Endothelial cell (in vitro differentiated cells): ENCODE measurements around the gene NF1. TPM values are rescaled to one million over a fixed set of nuclear protein-coding genes. Genes with fewer than 3 reads are reported as not detected.

ENCODE experiments used
- DNase-seq: peaks from one replicate; pipeline ENCODE4 v3.0.0; 2021; ENCODE audit warnings: low spot score
- H3K27ac Mint-ChIP-seq: one replicate; pipeline ENCODE4 v1.8.0; 2021; ENCODE audit warnings: mixed read lengths, inconsistent platforms; ENCODE audit not compliant: unreplicated experiment
- H3K27me3 Mint-ChIP-seq: one replicate; pipeline ENCODE4 v1.8.0; 2021; ENCODE audit warnings: mild to moderate bottlenecking, moderate library complexity, mixed read lengths, inconsistent platforms; ENCODE audit not compliant: unreplicated experiment
- H3K36me3 Mint-ChIP-seq: one replicate; pipeline ENCODE4 v1.8.0; 2021; ENCODE audit warnings: mild to moderate bottlenecking, low read depth, mixed read lengths, inconsistent platforms; ENCODE audit not compliant: unreplicated experiment
- H3K4me1 Mint-ChIP-seq: one replicate; pipeline ENCODE4 v1.8.0; 2021; ENCODE audit warnings: mild to moderate bottlenecking, mixed read lengths, inconsistent platforms; ENCODE audit not compliant: unreplicated experiment
- H3K4me3 Mint-ChIP-seq: one replicate; pipeline ENCODE4 v1.8.0; 2021; ENCODE audit warnings: mild to moderate bottlenecking, mixed read lengths, inconsistent platforms; ENCODE audit not compliant: unreplicated experiment
- H3K9me3 Mint-ChIP-seq: one replicate; pipeline ENCODE4 v1.8.0; 2021; ENCODE audit warnings: mixed read lengths, inconsistent platforms; ENCODE audit not compliant: unreplicated experiment
- CTCF ChIP-seq: fragments of 200-600 bp; sonication (generic); IDR thresholded peaks from one replicate; pipeline ENCODE4 v1.5.0; 2021; ENCODE audit warnings: antibody characterized with exemption; ENCODE audit not compliant: unreplicated experiment
- total RNA-seq: library from RNA; stranded (reverse); fragmentation: NEBNext Ultra II Directional; extraction: Animal tissue kit (Norgen Biotek cat#: 25700); gene quantifications from one replicate; pipeline ENCODE4 v1.2.1, GENCODE V29; 2021; ENCODE audit not compliant: unreplicated experiment

Gene NF1
- total RNA-seq, 1 donor from 2014 or later, result 52.7 TPM

GRCh38 chr17:31385428-31386285 is 290.9 kb downstream of the NF1 start:
- Mint-ChIP-seq H3K9me3 (no peaks in the 10 kb centered on the region), H3K27me3 (peaks cover 11% of the 10 kb centered on the region), H3K4me1 (peaks cover 14% of the 10 kb centered on the region), H3K4me3 (no peak overlapping the region), H3K36me3 (peaks cover 4% of the 10 kb centered on the region), H3K27ac (no peak overlapping the region)
- no peak for TF ChIP-seq CTCF
- no peak for DNase-seq

GRCh38 chr17:31386542-31387075 is 291.8 kb downstream of the NF1 start:
- H3K9me3 Mint-ChIP-seq, result no peaks in the 10 kb centered on the region
- DNase-seq, result no peak
- no peak for TF ChIP-seq CTCF
- H3K4me3 Mint-ChIP-seq, result no peak overlapping the region
- H3K27me3 Mint-ChIP-seq, result peaks cover 11% of the 10 kb centered on the region
- peaks cover 14% of the 10 kb centered on the region for H3K4me1 Mint-ChIP-seq
- H3K27ac Mint-ChIP-seq, result no peak overlapping the region
- peaks cover 4% of the 10 kb centered on the region for H3K36me3 Mint-ChIP-seq

- peaks cover 14% of the 10 kb centered on the region for H3K4me1 Mint-ChIP-seq
- H3K4me3 Mint-ChIP-seq, result no peak overlapping the region
- H3K36me3 Mint-ChIP-seq, result peaks cover 4% of the 10 kb centered on the region
- H3K27ac Mint-ChIP-seq, result no peak overlapping the region
- no peak for TF ChIP-seq CTCF
- no peak for DNase-seq
- peaks cover 13% of the 10 kb centered on the region for H3K27me3 Mint-ChIP-seq
- no peaks in the 10 kb centered on the region for H3K9me3 Mint-ChIP-seq
These were observed 292.7 kb downstream of the NF1 start for GRCh38 chr17:31387438-31387837.

GRCh38 chr17:31388351-31388750 is 293.6 kb downstream of the NF1 start:
- Mint-ChIP-seq H3K36me3 (peaks cover under 1% of the 10 kb centered on the region), H3K9me3 (no peaks in the 10 kb centered on the region), H3K4me3 (no peak overlapping the region), H3K27ac (no peak overlapping the region), H3K27me3 (peaks cover 16% of the 10 kb centered on the region), H3K4me1 (peaks cover 14% of the 10 kb centered on the region)
- TF ChIP-seq CTCF, result no peak
- no peak for DNase-seq
